HT1080 (cell line): ENCODE measurements around the gene PABPC1L. TPM values are rescaled to one million over a fixed set of nuclear protein-coding genes. Genes with fewer than 3 reads are reported as not detected.
A peak's percentile ranks its signal among the peaks of the same experiment; 100 is the strongest.

Source experiments
- DNase-seq: peaks from one replicate; pipeline ENCODE4 v3.0.0-alpha.2; 2015; ENCODE audit warnings: low read depth
- total RNA-seq: library from RNA; depleted of rRNA; stranded (reverse); fragments of >200 nt; shearing (Covaris generic); gene quantifications from 2 replicates; pipeline ENCODE4 v1.2.3, GENCODE V29; 2014; rRNA removed

The PABPC1L gene
- total RNA-seq, 1 experiment from 2014 or later, result 7.4 TPM

DNA sequence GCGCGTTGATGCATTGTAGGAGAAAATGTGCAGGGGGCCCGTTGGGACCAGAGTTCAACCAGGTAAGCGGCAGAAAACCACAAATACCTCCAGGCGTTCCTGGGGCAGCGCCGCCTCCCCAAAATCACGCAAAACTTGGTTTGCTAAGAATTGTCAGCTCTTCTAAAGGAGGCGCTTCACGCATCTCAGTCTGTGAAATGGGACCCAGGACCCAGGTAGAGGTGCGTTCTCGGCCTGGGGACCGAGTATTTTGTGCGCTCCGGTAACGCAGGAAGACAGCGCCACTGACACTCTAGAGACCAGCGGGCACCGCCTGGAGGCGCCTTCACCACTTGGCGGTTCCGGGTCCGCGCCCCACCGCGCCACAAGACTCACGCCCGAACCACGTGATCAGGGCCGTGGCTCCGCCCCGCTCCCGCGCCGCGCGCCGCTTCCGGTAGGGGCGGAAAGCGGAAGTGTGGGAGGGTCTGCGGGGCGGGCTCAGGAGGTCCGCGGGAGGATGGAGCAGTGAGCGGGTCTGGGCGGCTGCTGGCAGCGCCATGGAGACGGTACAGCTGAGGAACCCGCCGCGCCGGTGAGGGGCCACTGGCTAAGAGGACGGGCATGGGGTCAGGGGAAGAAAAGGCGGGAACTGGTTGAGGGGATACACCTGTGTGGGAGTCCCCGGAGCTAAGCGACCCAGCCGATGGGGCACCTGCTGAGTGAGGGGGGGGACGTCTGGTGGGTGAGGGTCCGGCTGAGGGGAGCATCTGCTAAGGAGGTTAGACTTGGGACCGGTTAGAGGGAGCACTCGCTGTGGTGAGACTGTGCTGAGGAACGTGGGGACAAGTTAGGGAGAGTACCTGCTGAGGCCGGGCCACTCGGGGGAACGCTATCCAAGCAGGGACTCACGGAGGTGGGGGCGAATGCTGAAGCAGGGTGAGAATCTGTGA lies 56.4 kb downstream of the PABPC1L start, which contains the start of gene STK4:
Gene STK4 (plus strand): TSS at position 483 of the 932 bp plus-strand sequence. CDS start 57 bp downstream, at position 540.
- DNase-seq, result peak; percentile 94

DNA sequence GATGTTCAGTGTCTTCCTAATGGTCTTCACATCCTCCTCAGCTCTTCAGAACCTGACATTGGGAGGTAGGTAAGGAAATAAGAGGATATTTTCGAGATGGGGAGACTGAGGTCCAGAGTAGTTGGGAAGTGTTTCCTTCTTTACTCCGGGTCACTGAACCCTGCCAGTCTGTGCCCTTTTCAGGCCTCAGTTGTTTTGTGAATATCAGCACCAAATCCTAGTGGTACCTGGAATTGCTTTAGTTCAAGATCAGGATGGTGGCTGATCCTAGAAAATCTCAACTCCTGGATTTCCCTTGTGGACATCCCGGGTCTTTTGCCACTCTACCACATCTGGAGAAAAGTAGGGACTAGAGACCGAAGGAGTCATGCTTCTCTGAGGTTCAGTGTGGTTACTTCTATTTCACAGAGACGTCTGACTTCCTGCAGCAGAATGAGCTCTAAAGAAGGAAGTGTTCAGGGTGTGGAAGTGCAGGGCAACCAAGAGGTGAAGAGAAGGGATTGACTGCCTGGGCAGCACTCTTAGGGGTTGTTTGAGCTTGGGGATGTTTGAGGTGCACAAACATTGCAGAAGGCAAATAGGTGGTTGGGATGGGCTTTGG lies 57.4 kb downstream of the PABPC1L start:
- DNase-seq, result peak; percentile 31

DNA sequence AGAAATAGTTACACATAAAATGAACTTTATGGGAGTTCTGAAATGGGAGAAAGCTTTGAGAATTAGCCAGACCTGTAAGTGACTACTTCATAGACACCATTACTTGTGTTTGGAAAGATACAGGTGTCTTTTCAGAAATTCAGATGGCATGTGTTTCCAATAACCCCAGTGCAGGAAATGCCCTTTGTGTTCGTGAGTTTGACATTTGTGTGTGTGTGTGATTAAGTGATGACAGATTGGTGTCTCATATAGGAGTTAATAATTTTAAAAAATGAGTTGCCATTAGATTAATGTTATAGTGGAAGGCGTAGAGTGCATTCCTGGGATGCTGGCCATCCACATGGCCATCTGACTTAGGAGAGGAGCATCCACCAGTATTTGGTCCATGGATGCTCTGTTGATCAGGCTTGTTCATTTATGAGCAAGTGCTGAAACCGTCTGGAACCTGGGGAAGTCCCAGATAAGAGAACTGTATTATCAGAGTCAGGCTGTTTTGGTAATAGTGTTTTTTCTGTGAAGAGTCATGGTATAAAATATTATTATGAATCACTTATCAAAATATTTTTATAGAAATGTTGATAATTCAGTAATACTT lies 59.5 kb downstream of the PABPC1L start:
- DNase-seq, result no peak

GRCh38 chr20:44970243-44970757 lies 60.4 kb downstream of the PABPC1L start:
- DNase-seq, result no peak

GRCh38 chr20:44973053-44973452 lies 63.2 kb downstream of the PABPC1L start:
- no peak for DNase-seq

- DNase-seq, result no peak
Observed at GRCh38 chr20:44976698-44977097, 66.8 kb downstream of the PABPC1L start.

- DNase-seq, result peak; percentile 26
Observed at GRCh38 chr20:44979090-44979621, 69.3 kb downstream of the PABPC1L start.

DNA sequence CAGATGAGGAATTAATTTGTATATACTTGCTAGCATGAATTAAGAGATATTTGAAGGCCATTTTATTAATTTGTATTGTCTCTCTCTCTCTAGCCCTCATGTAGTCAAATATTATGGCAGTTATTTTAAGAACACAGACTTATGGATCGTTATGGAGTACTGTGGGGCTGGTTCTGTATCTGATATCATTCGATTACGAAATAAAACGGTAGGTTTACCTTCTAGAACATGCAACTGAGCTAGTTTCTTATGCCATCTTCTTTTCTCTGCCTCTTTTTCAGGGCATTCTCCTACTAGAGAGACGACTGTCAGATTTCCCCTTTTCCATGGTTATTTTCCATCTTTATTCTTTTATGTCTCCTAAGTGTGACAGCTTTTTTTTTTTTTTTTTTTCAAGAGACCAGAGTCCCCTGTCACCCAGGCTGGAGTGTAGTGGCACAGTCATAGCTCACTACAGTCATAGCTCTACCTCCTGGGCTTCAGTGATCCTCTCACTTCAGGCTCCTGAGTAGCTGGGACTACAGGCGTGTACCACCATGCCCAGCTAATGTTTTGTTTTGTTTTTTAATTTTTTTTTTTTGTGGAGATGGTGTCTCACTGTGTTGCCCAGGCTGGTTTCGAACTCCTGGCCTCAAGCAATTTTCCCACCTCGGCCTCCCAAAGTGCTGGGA lies 72.0 kb downstream of the PABPC1L start:
- DNase-seq, result no peak

DNA sequence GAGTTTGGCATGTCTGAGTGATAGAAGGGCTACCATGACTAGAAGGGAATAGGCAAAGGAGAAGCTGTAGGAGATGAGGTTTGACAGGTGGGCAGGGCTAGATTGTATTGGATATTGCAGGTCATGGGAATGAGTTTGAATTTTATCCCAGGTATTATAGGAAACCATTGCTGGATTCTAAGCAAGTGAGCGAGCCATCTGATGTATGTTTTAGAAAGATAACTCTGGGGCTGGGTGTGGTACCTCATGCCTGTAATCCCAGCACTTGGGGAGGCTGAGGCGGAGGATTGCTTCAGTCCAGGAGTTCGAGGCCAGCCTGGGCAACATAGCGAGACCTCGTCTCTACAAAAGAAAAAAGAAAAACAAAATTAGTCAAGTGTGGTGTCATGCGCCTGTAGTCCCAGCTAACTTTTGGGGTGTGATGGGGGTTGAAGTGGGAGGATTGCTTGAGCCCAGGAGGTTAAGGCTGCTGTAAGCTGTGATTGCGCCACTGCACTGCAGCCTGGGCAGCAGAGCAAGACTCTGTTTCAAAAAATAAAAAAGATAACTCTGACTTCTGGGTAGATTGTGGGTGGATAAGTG lies 73.3 kb downstream of the PABPC1L start:
- DNase-seq, result no peak

- no peak for DNase-seq
Observed at GRCh38 chr20:44988631-44989171, 78.8 kb downstream of the PABPC1L start.

Other genes with a start within 250 kb of the PABPC1L start
- gene CCN5, start 194.7 kb upstream of the PABPC1L start, total RNA-seq, result not detected in 2 replicates
- gene KCNK15, start 164.2 kb upstream of the PABPC1L start, total RNA-seq, result not detected in 2 replicates
- gene RIMS4, start 99.5 kb upstream of the PABPC1L start, total RNA-seq, result not detected in 2 replicates
- 78.0 and 139 TPM in 2 replicates for gene YWHAB, start 24.4 kb upstream of the PABPC1L start, total RNA-seq
- 156 and 177 TPM in 2 replicates for gene TOMM34, start 50.3 kb downstream of the PABPC1L start, total RNA-seq
- gene STK4, start 56.5 kb downstream of the PABPC1L start, total RNA-seq, result 20.2 and 25.8 TPM in 2 replicates
- gene KCNS1, start 191.1 kb downstream of the PABPC1L start, total RNA-seq, result not detected in 2 replicates
- not detected in 2 replicates for gene WFDC5, start 205.1 kb downstream of the PABPC1L start, total RNA-seq
- not detected in 2 replicates for gene WFDC12, start 214.4 kb downstream of the PABPC1L start, total RNA-seq